ENCODE measurements around the gene WWOX. TPM values are rescaled to one million over a fixed set of nuclear protein-coding genes. Genes with fewer than 3 reads are reported as not detected.

The WWOX gene
- total and polyA plus RNA-seq, 2 of the 13 experiments (the other 11 are each of a cell fraction or from before 2014, with no cell fraction given): 9.1 to 37.4 TPM

- TF ChIP-seq TMF1 (CRISPR knock-in tag; IDR thresholded peaks at IDR 0.05; ENCODE audit: low read depth) (no peak), ZNF282 (IDR thresholded peaks at IDR 0.05; ENCODE audit: partially characterized antibody) (no peak), DDIT3 (CRISPR knock-in tag; IDR thresholded peaks at IDR 0.05) (no peak), ZNF83 (CRISPR knock-in tag; IDR thresholded peaks at IDR 0.05; ENCODE audit: borderline replicate concordance) (no peak), RAD51 (IDR thresholded peaks at IDR 0.05; ENCODE audit: borderline replicate concordance) (no peak), RFX3 (CRISPR knock-in tag; IDR thresholded peaks at IDR 0.05) (no peak), ZNF710 (CRISPR knock-in tag; IDR thresholded peaks at IDR 0.05; ENCODE audit: borderline replicate concordance) (no peak), PAF1 (CRISPR knock-in tag; IDR thresholded peaks at IDR 0.05) (no peak), MTF2 (CRISPR knock-in tag; IDR thresholded peaks at IDR 0.05; ENCODE audit: borderline replicate concordance) (no peak), DNMT3B (CRISPR knock-in tag; conservative IDR thresholded peaks at IDR 0.05) (no peak)
Measured at GRCh38 chr16:78294538-78295225, 195.2 kb downstream of the WWOX start (continued).

DNA sequence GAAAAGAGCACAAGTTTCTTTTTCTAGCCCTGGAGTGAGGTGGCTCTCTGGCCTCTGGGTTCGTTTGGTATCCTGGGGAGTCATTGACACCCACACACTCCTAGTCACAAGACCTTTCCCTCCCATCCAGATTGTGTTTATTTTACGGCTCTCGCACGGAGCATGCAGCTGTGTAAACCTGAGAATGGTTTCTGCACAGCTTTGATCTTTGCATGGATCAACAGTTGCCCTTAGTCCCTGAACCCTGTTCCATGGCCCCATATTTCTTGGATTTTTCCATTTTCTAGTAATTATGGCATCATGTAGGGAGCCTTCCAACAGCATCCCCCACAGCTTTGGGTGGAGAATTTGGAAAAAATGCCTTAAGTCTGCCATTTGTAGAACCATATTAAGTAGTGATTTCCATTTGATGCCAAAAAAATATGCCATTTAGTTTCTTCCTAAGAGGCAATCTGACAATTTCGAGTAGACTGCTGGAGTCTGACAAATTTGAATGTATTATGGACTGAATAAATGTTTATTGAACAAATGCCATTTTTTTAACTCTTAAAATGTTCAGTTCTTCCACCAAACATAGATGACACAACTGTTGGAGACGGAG, 197.7 kb downstream of the WWOX start:
- FAIRE-seq: peak; percentile 93
- Histone ChIP-seq H3K9ac (ENCODE audit: insufficient read depth, low read depth, low read length) (peak overlapping the region; percentile 42), H4K20me1 (ENCODE audit: insufficient read depth, low read length) (no peaks in the 10 kb centered on the region), H3K79me2 (ENCODE audit: insufficient read depth, low read length) (no peaks in the 10 kb centered on the region), H3K27me3 (ENCODE audit: control insufficient read depth in 1 of 2, insufficient read depth in 2 of 2, low read length in 2 of 2) (no peaks in the 10 kb centered on the region), H3K4me3 (replicated peaks in 1 of 3; ENCODE audit: insufficient read depth in 1 of 3, low read depth in 2 of 3, low read length in 3 of 3) (no peak overlapping the region), H3K9me3 (ENCODE audit: low read length) (no peaks in the 10 kb centered on the region), H2AFZ (ENCODE audit: low read length) (no peak overlapping the region), H3K4me1 (ENCODE audit: insufficient read depth, low read length) (peaks cover 69% of the 10 kb centered on the region), H3K4me2 (ENCODE audit: low read depth, low read length) (peak overlapping the region; percentile 18), H3K27ac (ENCODE audit: extremely low read length, insufficient read depth, low read length) (peak overlapping the region; percentile 78), H3K36me3 (replicated peaks in 1 of 2; ENCODE audit: control insufficient read depth in 1 of 2, insufficient read depth in 2 of 2, low read length in 2 of 2) (no peaks in the 10 kb centered on the region)
- peak; percentile 93 for ATAC-seq
- in situ Hi-C loops (cut with HindIII; ENCODE audit: extremely low pct_ligation_motif_present, low pct_unique_long_range_greater_than_20kb): no loop called here
- intact Hi-C loops (cut with micrococcal nuclease; ENCODE audit: unreplicated experiment): loop anchor here (1.0 to 2.0 kb wide), 2 partner anchors 12 to 44 kb away; no protein-coding TSS in a partner anchor
- POLR2A ChIA-PET: interaction anchor here (0.9 to 1.1 kb wide), 2 partner anchors 12 to 189 kb away, joined by 4 to 5 read pairs; no protein-coding TSS in a partner anchor
- DNase-seq (ENCODE audit: low spot score): peak; percentile 98
- CTCF ChIA-PET (ENCODE audit: low intra/inter-chr PET ratio, low total read pairs): no interaction called here
- no TSS peak for BruUV-seq (replicated peaks)
- 31% methylated on average over 6 of the region's 6 CpGs for WGBS (ENCODE audit: low lambda C conversion rate)
- no peak for TF ChIP-seq NFE2 (CRISPR knock-in tag; IDR thresholded peaks at IDR 0.05)
- peak; percentile 69; the same call in 1 of the 2 replicates for TF ChIP-seq MYC (CRISPR knock-in tag; IDR thresholded peaks at IDR 0.05; ENCODE audit: borderline replicate concordance)
- TF ChIP-seq GABPA (IDR thresholded peaks at IDR 0.05; ENCODE audit: low read depth, low read length): no peak
- TF ChIP-seq GABPA (CRISPR knock-in tag; IDR thresholded peaks at IDR 0.05; ENCODE audit: low read depth): peak; percentile 66
- peak; percentile 99 for TF ChIP-seq KDM6A (CRISPR knock-in tag; IDR thresholded peaks at IDR 0.05; ENCODE audit: low read depth)
- peak; percentile 83 for TF ChIP-seq ATF1 (CRISPR knock-in tag; IDR thresholded peaks at IDR 0.05)
- no peak for TF ChIP-seq CENPX (CRISPR knock-in tag; IDR thresholded peaks at IDR 0.05)
- TF ChIP-seq ZNF879 (CRISPR knock-in tag; IDR thresholded peaks at IDR 0.05): peak; percentile 85; the same call in 1 of the 2 replicates
